T-cell (primary cell): Measurements from ENCODE around the gene PXN. TPM values are rescaled to one million over a fixed set of nuclear protein-coding genes. Genes with fewer than 3 reads are reported as not detected.
A peak's percentile ranks its signal among the peaks of the same experiment; 100 is the strongest.
"Not testable (repeated sequence)": the region's sequence is repeated elsewhere in the genome, so short reads cannot be mapped to it uniquely, and the experiment has no call there.

Experiments
- ATAC-seq, 4 experiments: fragments of 200-7000 bp in 3 of 4; fragments of 150-1000 bp in 1 of 4; cut with Tn5 transposase; replicated peaks in 1 of 4; 1 replicate in 3 of 4; 2 replicates in 1 of 4; pipeline ENCODE4 v1.10.0; 2021; ENCODE audit warnings: moderate library complexity in 3 of 4, mild to moderate bottlenecking in 2 of 4, moderate number of reproducible peaks in 1 of 4
- CTCF ChIA-PET, 2 donors: fragments of 300-600 bp; sonication (Branson Sonifier 250); formaldehyde crosslinking; loops; one replicate each; lab custom pipeline; 2022; ENCODE audit warnings: antibody characterized with exemption in 2 of 2; lab: Charles Lee
- POLR2A ChIA-PET, 2 donors: fragments of 300-600 bp; sonication (Branson Sonifier 250); formaldehyde crosslinking; loops; one replicate each; lab custom pipeline; 2022; ENCODE audit warnings: antibody characterized with exemption in 2 of 2; lab: Charles Lee
- DNase-seq, 35 experiments: peaks; one replicate each; pipeline versions ENCODE4 v3.0.0 to v3.0.0-alpha.2; 2013 to 2023
- H3K27ac ChIP-seq: one replicate; pipeline ENCODE4 v1.5.1; 2013; ENCODE audit warnings: low read length
- H3K27me3 ChIP-seq, 2 experiments: replicated peaks in 1 of 2; 1 replicate in 1 of 2; 2 replicates in 1 of 2; pipeline versions ENCODE4 v1.6.1 to v1.7.0; 2013; ENCODE audit warnings: low read length in 1 of 2, mixed read lengths in 1 of 2; ENCODE audit not compliant: control insufficient read depth in 2 of 2, insufficient read depth in 2 of 2; ENCODE audit errors: extremely low read depth in 1 of 2
- H3K36me3 ChIP-seq, 2 donors: 1 replicate in 1 of 2; 2 replicates in 1 of 2; pipeline versions ENCODE4 v1.6.1 to v1.7.0; 2013; ENCODE audit warnings: low read length in 1 of 2; ENCODE audit not compliant: control insufficient read depth in 2 of 2, insufficient read depth in 1 of 2; ENCODE audit errors: extremely low read depth in 1 of 2
- H3K4me1 ChIP-seq, 2 experiments: 1 replicate in 1 of 2; 2 replicates in 1 of 2; pipeline versions ENCODE4 v1.6.1 to v1.7.0; 2013; ENCODE audit warnings: low read length in 2 of 2, mixed read lengths in 1 of 2; ENCODE audit not compliant: insufficient read depth in 2 of 2, control insufficient read depth in 1 of 2; ENCODE audit errors: extremely low read depth in 1 of 2
- H3K4me3 ChIP-seq, 2 donors: 1 replicate in 1 of 2; 2 replicates in 1 of 2; pipeline versions ENCODE4 v1.5.1 to v1.7.0; 2013; ENCODE audit warnings: mild to moderate bottlenecking in 2 of 2, low read length in 1 of 2, moderate library complexity in 1 of 2; ENCODE audit not compliant: control insufficient read depth in 1 of 2; ENCODE audit errors: extremely low read depth in 1 of 2
- H3K9me3 ChIP-seq: 2 replicates; pipeline ENCODE4 v1.7.0; 2013
- H3K27ac Mint-ChIP-seq, 2 donors: one replicate each; pipeline ENCODE4 v1.8.0; 2020 to 2021; ENCODE audit warnings: mild to moderate bottlenecking in 2 of 2, mixed read lengths in 2 of 2
- H3K27me3 Mint-ChIP-seq, 2 donors: one replicate each; pipeline ENCODE4 v1.8.0; 2021 to 2022; ENCODE audit warnings: mixed read lengths in 2 of 2
- H3K36me3 Mint-ChIP-seq: one replicate; pipeline ENCODE4 v1.8.0; 2021; ENCODE audit warnings: mixed read lengths
- H3K4me1 Mint-ChIP-seq, 3 donors: one replicate each; pipeline ENCODE4 v1.8.0; 2020 to 2022; ENCODE audit warnings: mixed read lengths in 3 of 3, mild to moderate bottlenecking in 1 of 3
- H3K4me3 Mint-ChIP-seq, 3 donors: one replicate each; pipeline ENCODE4 v1.8.0; 2020 to 2022; ENCODE audit warnings: mild to moderate bottlenecking in 3 of 3, mixed read lengths in 3 of 3, moderate library complexity in 3 of 3
- H3K9me3 Mint-ChIP-seq, 3 donors: one replicate each; pipeline ENCODE4 v1.8.0; 2020 to 2022; ENCODE audit warnings: mixed read lengths in 3 of 3
- WGBS: methylation state at CpG from one replicate; pipeline ENCODE4 v1.1.5; 2013; ENCODE audit warnings: missing lambda C conversion rate; ENCODE audit not compliant: insufficient coverage; 5-methylcytosine and 5-hydroxymethylcytosine counted together
- total RNA-seq, 35 experiments: library from RNA in 6 of 35; stranded (reverse) in 6 of 35; fragments of 120-200 nt in 1 of 35; gene quantifications; one replicate each; pipeline versions ENCODE4 v1.2.1 to v1.2.4 and lab custom pipeline; 2013 to 2026

Gene PXN
- total RNA-seq, 5 donors from 2014 or later (not counting 1 experiment from before 2014, with no cell fraction given) = 128 to 202 (median 137) TPM

DNA sequence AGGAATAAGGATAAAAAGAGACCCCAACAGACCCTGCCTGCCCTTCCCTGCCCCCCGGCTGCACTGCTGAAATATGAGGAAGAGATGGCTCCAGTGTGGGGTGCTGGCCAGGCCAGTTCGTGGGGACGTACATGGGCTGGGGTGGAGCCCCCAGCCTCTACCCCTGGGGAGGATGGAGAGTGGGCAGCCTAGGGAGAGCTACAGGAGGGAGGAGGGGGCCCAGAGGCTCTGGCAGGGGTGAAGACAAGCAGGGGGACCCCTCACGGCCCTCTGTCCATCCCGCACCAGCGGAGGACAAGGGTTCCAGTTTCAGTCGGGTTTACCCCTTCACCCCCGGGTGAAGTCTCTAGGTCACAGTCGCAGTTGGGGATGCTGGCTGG lies 53.6 kb downstream of the PXN start:
- Mint-ChIP-seq H3K27me3 (no peaks in the 10 kb centered on the region), H3K4me3 (no peak overlapping the region), H3K27ac (peak overlapping the region in 1 of 2 donors; percentile 27), H3K4me1 (no peaks in the 10 kb centered on the region), H3K9me3 (no peaks in the 10 kb centered on the region), H3K36me3 (peaks cover 32% of the 10 kb centered on the region)
- POLR2A ChIA-PET = interaction anchor here in 1 of 2 donors (0.5 kb wide), 1 partner anchor 90 kb away, joined by 8 read pairs; the partner anchor contains the start of gene SIRT4
- peaks cover 39 to 65% of the 10 kb centered on the region in 2 donors for H3K36me3 ChIP-seq
- H3K27ac ChIP-seq = no peak overlapping the region
- CTCF ChIA-PET = no interaction called here
- H3K4me1 ChIP-seq = no peaks in the 10 kb centered on the region
- no peaks in the 10 kb centered on the region for H3K27me3 ChIP-seq
- no peak for DNase-seq
- no peak for ATAC-seq
- H3K4me3 ChIP-seq = no peak overlapping the region
- H3K9me3 ChIP-seq = no peaks in the 10 kb centered on the region
- WGBS = 97% methylated on average over 5 of the region's 9 CpGs

DNA sequence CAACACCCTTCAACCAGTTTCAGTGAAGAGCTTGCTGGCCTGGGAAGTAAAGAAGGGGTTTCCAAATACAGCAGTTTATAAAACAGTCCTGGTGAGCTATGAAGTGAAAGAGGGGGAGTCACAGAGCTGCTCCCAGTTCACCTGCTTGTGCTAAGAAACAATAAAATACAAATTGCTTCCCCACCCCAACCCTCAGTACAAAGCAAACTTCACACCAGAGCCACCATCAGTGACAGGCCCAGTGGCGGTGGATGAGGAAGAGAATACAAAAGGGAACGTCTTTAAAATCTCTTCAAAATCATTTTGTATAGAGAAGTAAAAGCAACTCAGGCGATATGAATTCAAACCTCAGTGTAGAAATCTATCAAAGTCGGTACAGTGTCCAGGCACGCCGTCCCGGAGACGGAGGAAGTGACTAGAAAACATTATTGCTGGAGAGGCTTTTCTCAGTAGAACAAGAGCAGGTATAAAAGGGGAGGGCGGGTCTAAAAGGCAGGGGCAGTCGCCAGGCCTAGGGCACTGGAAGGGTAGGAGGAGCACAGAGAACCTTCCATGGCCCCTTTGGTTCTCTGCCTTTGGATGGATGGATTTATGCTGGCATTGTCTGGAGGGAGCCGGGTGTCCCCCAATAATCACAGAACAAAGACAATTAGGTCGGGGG lies 54.2 kb downstream of the PXN start:
- Mint-ChIP-seq H3K4me3 (no peak overlapping the region), H3K36me3 (peaks cover 35% of the 10 kb centered on the region), H3K4me1 (no peaks in the 10 kb centered on the region), H3K27me3 (no peaks in the 10 kb centered on the region), H3K9me3 (no peaks in the 10 kb centered on the region), H3K27ac (peak overlapping the region; percentile 27 to 36)
- ChIA-PET CTCF (interaction anchor here in 1 of 2 donors (0.6 to 1.4 kb wide), 2 partner anchors 10 to 1294 kb away, joined by 3 to 8 read pairs; partner anchors contain the start of gene RPLP0), POLR2A (interaction anchor here (0.5 to 1.6 kb wide), 3 partner anchors 10 to 256 kb away, joined by 3 to 8 read pairs (median 4); partner anchors contain the start of genes RPLP0 (in 1 of the 2) and SIRT4 (in 1 of the 2))
- no peak for DNase-seq
- no peak overlapping the region for H3K4me3 ChIP-seq
- no peak overlapping the region for H3K27ac ChIP-seq
- H3K27me3 ChIP-seq = no peaks in the 10 kb centered on the region
- WGBS = 98% methylated on average over 6 of the region's 12 CpGs
- ATAC-seq = no peak
- H3K9me3 ChIP-seq = no peaks in the 10 kb centered on the region
- H3K4me1 ChIP-seq = no peaks in the 10 kb centered on the region
- H3K36me3 ChIP-seq = peaks cover 39 to 59% of the 10 kb centered on the region in 2 donors

DNA sequence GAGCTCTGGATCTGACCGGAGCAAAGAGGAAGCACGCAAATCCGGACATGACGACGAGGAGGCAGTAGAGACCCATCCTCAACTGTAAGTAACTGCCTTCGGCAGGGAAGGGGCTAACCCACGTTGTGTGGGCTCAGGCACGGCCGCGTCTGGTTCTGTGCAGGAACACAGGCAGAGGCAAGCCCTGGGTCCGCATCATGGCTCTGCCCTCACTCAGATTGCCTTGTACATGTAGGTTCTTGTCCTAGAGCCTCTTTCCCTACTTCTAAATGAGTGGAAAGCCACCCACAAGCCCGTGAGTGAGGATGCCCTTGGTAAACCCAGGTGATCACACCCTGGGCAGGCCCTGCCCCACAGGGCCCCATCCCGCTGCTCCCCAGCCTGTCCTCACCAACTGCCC lies 55.7 kb downstream of the PXN start:
- Mint-ChIP-seq H3K9me3 (no peaks in the 10 kb centered on the region), H3K27ac (no peak overlapping the region)
- peaks cover 33 to 46% of the 10 kb centered on the region in 2 donors for H3K36me3 ChIP-seq

DNA sequence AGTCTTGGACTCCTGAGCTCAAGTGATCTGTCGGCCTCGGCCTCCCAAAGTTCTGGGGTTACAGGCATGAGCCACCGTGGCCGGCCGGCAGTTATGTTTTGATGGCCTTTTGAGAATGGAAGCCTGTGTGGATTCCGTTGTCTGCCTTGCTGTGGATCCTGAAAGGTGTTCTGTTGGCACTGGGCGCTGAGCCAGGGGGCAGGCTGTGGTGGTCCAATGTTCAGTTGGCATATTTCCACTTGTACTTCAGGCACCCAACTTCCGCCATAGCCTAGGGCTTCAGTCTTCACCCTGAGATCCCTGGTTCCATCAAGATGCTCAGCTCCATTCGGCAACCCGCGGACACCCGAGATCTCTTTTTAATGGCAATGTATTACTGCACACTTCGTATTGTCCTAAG lies 58.3 kb downstream of the PXN start:
- no peak for DNase-seq
- Histone ChIP-seq H3K9me3 (no peaks in the 10 kb centered on the region), H3K4me3 (no peak overlapping the region), H3K27ac (no peak overlapping the region), H3K4me1 (peaks cover under 1 to 3% of the 10 kb centered on the region in 2 experiments), H3K36me3 (peaks cover 12 to 21% of the 10 kb centered on the region in 2 donors), H3K27me3 (no peaks in the 10 kb centered on the region)
- WGBS = 98% methylated on average over 9 of the region's 13 CpGs
- no peak overlapping the region for H3K4me3 Mint-ChIP-seq
- ATAC-seq = no peak
- no peaks in the 10 kb centered on the region for H3K27me3 Mint-ChIP-seq
- ChIA-PET CTCF (no interaction called here), POLR2A (no interaction called here)
- peaks cover 19% of the 10 kb centered on the region for H3K36me3 Mint-ChIP-seq
- H3K9me3 Mint-ChIP-seq = no peaks in the 10 kb centered on the region
- H3K4me1 Mint-ChIP-seq = peaks cover 3 to 4% (median 4%) of the 10 kb centered on the region in 3 donors
- H3K27ac Mint-ChIP-seq = no peak overlapping the region

More for the DNA sequence above, 55.7 kb downstream of the PXN start:
- POLR2A ChIA-PET = interaction anchor here in 1 of 2 donors (1.6 kb wide), 1 partner anchor 9 kb away, joined by 4 read pairs; the partner anchor contains the start of gene RPLP0
- ATAC-seq (peak in 1 of 4 experiments; percentile 16), DNase-seq (no peak)
- Histone ChIP-seq H3K4me3 (no peak overlapping the region), H3K9me3 (no peaks in the 10 kb centered on the region), H3K27me3 (no peaks in the 10 kb centered on the region), H3K4me1 (no peaks in the 10 kb centered on the region), H3K27ac (no peak overlapping the region)
- CTCF ChIA-PET = interaction anchor here in 1 of 2 donors (0.9 to 1.4 kb wide), 2 partner anchors 9 to 151 kb away, joined by 4 to 8 read pairs; partner anchors contain the start of gene RPLP0
- H3K4me1 Mint-ChIP-seq = no peaks in the 10 kb centered on the region
- no peak overlapping the region for H3K4me3 Mint-ChIP-seq
- WGBS = 96% methylated on average over 12 of the region's 13 CpGs
- H3K36me3 Mint-ChIP-seq = peaks cover 28% of the 10 kb centered on the region
- H3K27me3 Mint-ChIP-seq = no peaks in the 10 kb centered on the region

DNA sequence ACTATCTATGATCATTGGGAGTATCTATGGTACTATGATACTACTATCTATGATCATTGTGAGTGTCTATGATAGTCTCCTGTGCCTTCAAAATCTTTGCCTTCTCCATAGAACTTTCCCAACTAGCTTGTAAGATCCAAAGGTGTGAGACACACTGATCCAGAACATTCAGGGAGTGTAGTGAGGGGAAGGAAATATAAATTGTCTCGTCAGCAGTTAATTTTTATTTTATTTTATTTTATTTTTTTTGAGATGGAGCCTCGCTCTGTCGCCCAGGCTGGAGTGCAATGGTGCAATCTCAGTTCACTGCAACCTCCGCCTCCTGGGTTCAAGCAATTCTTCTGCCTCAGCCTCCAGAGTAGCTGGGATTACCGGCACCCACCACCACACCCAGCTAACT lies 58.7 kb downstream of the PXN start:
- ATAC-seq, H3K27ac ChIP-seq, H3K4me3 Mint-ChIP-seq, H3K27me3 Mint-ChIP-seq, H3K27ac Mint-ChIP-seq, H3K9me3 ChIP-seq, H3K4me1 Mint-ChIP-seq, DNase-seq, H3K4me3 ChIP-seq, CTCF ChIA-PET, H3K4me1 ChIP-seq, POLR2A ChIA-PET, H3K9me3 Mint-ChIP-seq, H3K27me3 ChIP-seq: not testable (repeated sequence)
- peaks cover 8 to 17% of the 10 kb centered on the region in 2 donors for H3K36me3 ChIP-seq
- H3K36me3 Mint-ChIP-seq = peaks cover 15% of the 10 kb centered on the region
- WGBS = no CpG with 5 or more reads among the region's 5 CpGs

DNA sequence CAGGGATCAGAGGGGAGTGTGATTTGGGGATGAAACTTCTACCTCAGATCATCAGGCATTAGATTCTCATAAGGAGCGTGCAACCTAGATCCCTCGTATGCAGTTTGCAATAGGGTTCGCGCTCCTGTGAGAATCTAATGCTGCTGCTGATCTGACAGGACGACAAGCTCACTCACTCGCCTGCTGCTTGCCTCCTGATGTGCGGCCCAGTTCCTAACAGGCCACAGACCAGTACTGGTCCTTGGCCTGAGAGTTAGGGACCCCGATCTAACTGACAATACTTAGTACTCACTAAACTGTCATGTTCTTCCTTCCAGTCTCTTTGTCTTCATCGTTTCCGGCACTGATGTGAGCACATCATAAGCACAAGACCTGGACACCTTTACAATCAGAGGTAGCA lies 59.3 kb downstream of the PXN start:
- DNase-seq (no peak), ATAC-seq (no peak)
- Mint-ChIP-seq H3K27ac (peak overlapping the region in 1 of 2 donors; percentile 4), H3K4me3 (no peak overlapping the region), H3K9me3 (no peaks in the 10 kb centered on the region), H3K4me1 (peaks cover 6 to 7% (median 7%) of the 10 kb centered on the region in 3 donors), H3K27me3 (no peaks in the 10 kb centered on the region), H3K36me3 (peaks cover 10% of the 10 kb centered on the region)
- Histone ChIP-seq H3K4me3 (no peak overlapping the region), H3K36me3 (peaks cover 6 to 11% of the 10 kb centered on the region in 2 donors), H3K27me3 (no peaks in the 10 kb centered on the region), H3K9me3 (no peaks in the 10 kb centered on the region), H3K4me1 (peaks cover 2 to 8% of the 10 kb centered on the region in 2 experiments), H3K27ac (no peak overlapping the region)
- 100% methylated on average over 9 of the region's 10 CpGs for WGBS
- POLR2A ChIA-PET = no interaction called here
- CTCF ChIA-PET = interaction anchor here in 1 of 2 donors (0.6 kb wide), 1 partner anchor 60 kb away, joined by 5 read pairs; no protein-coding TSS in a partner anchor
